ENCODE results near the gene ANKRD29.

ANKRD29 gene

DNA sequence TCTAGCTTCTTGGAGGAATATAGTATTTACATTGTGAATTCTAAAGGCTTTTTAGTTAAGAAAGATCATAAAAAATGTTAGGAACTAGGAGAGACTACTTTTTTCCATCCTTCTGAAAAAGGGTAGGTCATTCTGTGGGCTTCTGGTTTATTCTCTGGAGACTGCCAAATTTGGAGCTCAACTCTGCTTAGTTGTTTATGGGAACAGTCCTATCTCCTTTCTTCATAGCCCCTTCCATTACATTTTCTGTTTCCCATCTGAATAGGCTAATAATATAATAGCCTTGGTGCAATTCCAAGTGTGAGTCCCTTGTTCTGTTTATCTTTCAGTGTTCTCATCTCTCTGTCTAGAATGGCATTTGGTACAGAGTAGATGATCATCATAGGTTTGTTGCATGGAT is 42.1 kb upstream of the ANKRD29 start:
- TF ChIP-seq, protein P1, sequence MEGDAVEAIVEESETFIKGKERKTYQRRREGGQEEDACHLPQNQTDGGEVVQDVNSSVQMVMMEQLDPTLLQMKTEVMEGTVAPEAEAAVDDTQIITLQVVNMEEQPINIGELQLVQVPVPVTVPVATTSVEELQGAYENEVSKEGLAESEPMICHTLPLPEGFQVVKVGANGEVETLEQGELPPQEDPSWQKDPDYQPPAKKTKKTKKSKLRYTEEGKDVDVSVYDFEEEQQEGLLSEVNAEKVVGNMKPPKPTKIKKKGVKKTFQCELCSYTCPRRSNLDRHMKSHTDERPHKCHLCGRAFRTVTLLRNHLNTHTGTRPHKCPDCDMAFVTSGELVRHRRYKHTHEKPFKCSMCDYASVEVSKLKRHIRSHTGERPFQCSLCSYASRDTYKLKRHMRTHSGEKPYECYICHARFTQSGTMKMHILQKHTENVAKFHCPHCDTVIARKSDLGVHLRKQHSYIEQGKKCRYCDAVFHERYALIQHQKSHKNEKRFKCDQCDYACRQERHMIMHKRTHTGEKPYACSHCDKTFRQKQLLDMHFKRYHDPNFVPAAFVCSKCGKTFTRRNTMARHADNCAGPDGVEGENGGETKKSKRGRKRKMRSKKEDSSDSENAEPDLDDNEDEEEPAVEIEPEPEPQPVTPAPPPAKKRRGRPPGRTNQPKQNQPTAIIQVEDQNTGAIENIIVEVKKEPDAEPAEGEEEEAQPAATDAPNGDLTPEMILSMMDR (IDR thresholded peaks at IDR 0.05; ENCODE audit: insufficient read depth, low read depth, low read length, missing control alignments): no peak
- no peak for DNase-seq (ENCODE audit: low read depth)
- H3K4me3 ChIP-seq (ENCODE audit: low read length): no peak overlapping the region

DNA sequence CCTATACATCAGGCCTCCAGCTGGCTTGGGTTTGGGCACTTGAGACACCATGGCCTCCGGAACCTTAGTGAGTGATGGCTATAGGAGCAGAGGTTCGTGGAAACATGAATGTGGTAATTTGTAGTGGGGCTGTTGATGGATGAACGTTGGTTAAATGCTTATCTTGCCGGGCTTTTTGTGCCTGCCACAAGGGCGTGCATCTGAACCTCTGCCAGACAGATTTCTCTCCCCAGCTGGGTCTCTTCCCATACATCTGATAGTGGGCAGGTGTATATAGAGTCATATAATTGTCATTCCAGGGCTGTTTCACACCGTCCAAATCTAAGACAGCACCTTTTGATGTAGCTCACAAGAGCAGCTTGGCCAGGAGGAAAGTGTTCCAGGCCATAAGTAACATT is 41.3 kb upstream of the ANKRD29 start:
- no peak for DNase-seq (ENCODE audit: low read depth)
- TF ChIP-seq, protein P1 (IDR thresholded peaks at IDR 0.05; ENCODE audit: insufficient read depth, low read depth, low read length, missing control alignments): no peak

DNA sequence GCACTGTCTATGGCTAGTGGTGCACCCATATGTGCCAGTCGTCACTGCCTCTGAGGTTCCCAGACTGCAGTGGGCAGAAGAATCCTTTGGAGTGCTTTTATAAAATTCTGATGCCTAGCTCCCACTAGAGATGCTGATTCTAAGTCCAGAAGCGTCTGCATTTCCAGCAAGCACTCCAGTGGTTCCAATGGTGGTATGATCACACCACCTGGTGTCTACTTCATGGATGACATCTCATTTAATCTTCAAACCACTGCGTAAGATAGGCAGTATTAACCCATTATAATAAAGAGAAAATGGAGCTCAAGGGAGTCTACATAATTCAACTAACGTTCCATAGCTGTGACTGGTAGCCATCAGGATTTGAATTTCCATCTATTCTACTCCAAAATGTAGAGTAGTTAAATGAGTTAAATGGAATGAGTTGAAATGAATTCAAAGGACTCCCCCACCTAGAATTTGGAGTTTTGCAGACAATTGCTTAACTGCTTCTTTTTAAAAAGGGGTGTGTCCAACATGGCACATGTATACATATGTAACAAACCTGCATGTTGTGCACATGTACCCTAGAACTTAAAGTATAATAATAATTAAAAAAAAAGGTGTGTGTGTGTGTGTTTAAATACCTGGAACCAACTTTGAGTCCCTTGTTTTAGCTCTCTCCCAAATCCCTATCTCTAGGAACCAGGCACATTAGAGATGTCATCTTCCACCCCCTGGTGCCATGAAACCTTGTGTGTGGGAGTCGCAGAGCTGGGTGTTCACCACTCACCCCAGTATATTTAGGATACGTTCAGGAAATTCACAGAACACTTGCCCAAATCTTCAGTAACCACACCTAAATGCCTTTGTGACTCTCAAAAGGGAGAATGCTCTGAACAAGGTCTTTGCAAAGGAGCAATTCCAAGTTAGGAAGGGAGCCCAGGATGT is 40.6 kb upstream of the ANKRD29 start:
- H3K4me3 ChIP-seq (ENCODE audit: low read length): no peak overlapping the region
- TF ChIP-seq, protein P1 (IDR thresholded peaks at IDR 0.05; ENCODE audit: insufficient read depth, low read depth, low read length, missing control alignments): peak; percentile 73
- DNase-seq (ENCODE audit: low read depth): peak; percentile 78

More for the DNA sequence above, 41.3 kb upstream of the ANKRD29 start:
- no peak overlapping the region for H3K4me3 ChIP-seq (ENCODE audit: low read length)

DNA sequence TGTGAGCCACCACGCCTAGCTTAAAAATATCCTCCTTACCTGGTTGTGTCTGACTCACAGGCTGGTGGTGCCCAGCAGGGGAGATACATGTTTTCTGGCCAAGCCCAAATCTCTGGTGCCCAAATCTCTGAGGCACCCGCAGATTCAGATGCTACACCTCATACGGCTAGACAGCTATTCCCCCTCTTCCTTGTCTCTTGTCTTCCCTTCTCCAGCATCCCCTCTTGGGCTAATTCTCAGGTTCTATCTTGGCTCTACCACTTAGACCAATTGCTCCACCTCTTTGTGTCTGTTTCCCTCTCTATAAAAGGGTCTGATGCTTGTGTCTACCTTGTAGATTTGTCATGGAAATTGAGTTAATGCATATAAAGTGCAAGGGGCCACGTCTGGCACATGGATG is 39.9 kb upstream of the ANKRD29 start:
- DNase-seq (ENCODE audit: low read depth): peak; percentile 18
- TF ChIP-seq, protein P1 (IDR thresholded peaks at IDR 0.05; ENCODE audit: insufficient read depth, low read depth, low read length, missing control alignments): no peak
- no peak overlapping the region for H3K4me3 ChIP-seq (ENCODE audit: low read length)

DNA sequence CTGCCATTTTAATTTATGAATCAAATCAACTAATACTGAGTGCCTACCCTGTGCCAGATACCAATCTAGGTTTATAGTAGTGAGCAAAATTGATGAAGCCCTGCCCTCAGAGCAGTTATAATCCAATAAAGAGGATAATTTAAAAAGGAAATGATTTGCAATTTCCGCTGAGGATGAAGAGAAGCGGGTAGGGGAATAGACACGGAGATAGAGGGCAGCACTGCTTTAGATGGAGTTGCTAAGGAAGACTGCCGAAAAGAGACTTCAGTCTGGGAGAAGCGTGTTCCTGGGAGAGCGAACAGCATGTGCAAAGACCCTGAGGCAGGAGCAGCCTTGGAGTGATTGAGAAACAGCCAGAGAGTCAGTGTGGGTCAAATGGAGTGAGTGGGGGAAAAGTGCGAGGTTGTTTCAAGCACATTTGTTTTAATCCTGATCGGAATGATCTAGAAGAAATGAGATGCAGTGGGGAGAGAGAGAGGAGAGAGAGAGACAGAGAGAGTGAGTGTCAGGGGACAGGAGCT is 38.9 kb upstream of the ANKRD29 start:
- DNase-seq (ENCODE audit: low read depth): no peak
- TF ChIP-seq, protein P1 (IDR thresholded peaks at IDR 0.05; ENCODE audit: insufficient read depth, low read depth, low read length, missing control alignments): no peak
- H3K4me3 ChIP-seq (ENCODE audit: low read length): no peak overlapping the region

DNA sequence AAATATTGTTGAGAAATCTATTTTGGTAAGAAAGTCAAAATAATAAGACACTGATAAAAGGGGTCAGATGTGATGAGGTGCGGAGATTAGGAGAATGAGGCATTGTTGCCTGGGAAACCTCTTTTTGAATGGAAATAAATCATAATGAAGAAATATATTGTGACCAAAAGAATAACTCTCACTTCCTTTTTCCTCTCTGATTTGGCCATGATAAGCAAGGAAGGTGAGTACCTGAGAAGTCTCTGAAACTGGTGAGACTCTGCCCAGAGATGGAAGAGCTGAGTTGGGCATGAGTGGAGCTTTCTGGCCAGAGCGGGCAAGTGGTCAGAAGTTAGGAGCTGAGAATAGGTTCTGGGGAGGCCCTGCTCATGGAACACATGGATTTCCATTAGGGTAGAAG is 38.3 kb upstream of the ANKRD29 start:
- no peak overlapping the region for H3K4me3 ChIP-seq (ENCODE audit: low read length)
- DNase-seq (ENCODE audit: low read depth): no peak
- TF ChIP-seq, protein P1 (IDR thresholded peaks at IDR 0.05; ENCODE audit: insufficient read depth, low read depth, low read length, missing control alignments): no peak

All from epithelial cell of esophagus (primary cell).